Measurements from ENCODE around the gene SMAD5.

Gene SMAD5

DNA sequence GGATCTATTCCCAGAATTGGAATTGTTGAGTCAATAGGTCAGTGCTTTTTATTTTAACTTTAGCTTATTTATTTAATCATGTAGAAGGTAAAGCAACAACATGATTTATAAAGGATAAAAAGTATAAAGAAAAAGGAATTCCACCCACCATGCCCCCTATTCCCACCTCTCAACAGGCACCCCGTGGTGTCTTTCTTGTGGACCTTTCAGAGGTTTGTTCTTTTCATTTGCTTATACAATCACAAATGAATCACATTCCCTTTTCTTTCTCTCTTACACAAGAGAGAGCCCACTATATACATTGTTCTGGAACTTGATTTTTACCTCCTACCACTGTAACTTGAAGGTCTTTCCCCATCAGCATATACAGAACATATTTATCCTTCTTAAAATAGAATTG is 97.5 kb downstream of the SMAD5 start:
- DNase-seq (ENCODE audit: low read depth), result no peak
- no peak overlapping the region for H3K4me3 ChIP-seq (ENCODE audit: low read length)
- TF ChIP-seq, protein P1, sequence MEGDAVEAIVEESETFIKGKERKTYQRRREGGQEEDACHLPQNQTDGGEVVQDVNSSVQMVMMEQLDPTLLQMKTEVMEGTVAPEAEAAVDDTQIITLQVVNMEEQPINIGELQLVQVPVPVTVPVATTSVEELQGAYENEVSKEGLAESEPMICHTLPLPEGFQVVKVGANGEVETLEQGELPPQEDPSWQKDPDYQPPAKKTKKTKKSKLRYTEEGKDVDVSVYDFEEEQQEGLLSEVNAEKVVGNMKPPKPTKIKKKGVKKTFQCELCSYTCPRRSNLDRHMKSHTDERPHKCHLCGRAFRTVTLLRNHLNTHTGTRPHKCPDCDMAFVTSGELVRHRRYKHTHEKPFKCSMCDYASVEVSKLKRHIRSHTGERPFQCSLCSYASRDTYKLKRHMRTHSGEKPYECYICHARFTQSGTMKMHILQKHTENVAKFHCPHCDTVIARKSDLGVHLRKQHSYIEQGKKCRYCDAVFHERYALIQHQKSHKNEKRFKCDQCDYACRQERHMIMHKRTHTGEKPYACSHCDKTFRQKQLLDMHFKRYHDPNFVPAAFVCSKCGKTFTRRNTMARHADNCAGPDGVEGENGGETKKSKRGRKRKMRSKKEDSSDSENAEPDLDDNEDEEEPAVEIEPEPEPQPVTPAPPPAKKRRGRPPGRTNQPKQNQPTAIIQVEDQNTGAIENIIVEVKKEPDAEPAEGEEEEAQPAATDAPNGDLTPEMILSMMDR (conservative IDR thresholded peaks at IDR 0.05; ENCODE audit: low read length), result no peak

DNA sequence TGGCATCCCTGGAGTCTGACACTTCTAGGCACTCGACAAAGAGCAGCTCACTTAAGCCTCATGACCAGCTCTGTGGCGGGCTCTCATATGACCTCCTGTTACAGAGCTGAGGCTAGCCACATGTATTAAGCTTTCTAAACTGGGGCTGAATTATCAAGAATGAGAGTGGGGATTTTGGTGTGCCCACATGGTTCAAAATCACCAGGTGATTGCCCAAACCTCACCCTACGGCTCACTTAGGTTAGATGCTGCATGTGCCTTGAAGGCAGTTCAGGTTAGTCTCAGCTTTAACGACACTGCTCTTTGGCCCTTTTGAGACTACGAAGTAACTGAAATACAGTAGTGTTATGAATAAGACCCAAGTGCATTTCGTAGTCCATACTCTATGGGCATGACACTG is 99.7 kb downstream of the SMAD5 start:
- TF ChIP-seq, protein P1 (conservative IDR thresholded peaks at IDR 0.05; ENCODE audit: low read length), result no peak
- no peak overlapping the region for H3K4me3 ChIP-seq (ENCODE audit: low read length)
- DNase-seq (ENCODE audit: low read depth), result no peak

Data from AG10803 (cell line).